HG02943 (cell line): ENCODE measurements around the gene TMEM145.
"Not testable (repeated sequence)": the region's sequence is repeated elsewhere in the genome, so short reads cannot be mapped to it uniquely, and the experiment has no call there.

Source experiments
- ATAC-seq: cut with Tn5 transposase; IDR thresholded peaks from one replicate; pipeline ENCODE4 v1.9.1; 2021; ENCODE audit warnings: mild to moderate bottlenecking, low read depth, moderate library complexity; ENCODE audit not compliant: unreplicated experiment

The TMEM145 gene

DNA sequence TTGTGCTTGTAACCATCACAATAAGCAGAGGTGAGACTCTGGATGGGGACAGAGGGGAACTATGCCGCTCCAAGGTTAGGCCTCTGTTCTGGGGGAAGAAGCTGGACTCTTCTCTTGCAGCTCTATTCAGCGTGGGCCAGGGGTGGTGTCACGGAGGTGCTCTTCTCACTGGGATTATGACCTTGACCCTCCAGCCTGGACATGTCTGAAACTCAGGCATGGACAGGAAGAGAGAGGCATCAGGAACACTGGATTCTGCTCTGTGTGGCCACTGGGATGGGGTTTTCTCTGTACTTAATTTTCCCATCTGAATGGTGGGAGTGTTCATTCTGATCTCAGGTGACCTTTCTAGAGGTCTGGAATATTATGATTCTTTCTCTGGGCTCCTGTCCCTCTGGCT, 19.9 kb downstream of the TMEM145 start:
- ATAC-seq: no peak

- no peak for ATAC-seq
These were observed 21.0 kb downstream of the TMEM145 start for GRCh38 chr19:42333975-42334696.

DNA sequence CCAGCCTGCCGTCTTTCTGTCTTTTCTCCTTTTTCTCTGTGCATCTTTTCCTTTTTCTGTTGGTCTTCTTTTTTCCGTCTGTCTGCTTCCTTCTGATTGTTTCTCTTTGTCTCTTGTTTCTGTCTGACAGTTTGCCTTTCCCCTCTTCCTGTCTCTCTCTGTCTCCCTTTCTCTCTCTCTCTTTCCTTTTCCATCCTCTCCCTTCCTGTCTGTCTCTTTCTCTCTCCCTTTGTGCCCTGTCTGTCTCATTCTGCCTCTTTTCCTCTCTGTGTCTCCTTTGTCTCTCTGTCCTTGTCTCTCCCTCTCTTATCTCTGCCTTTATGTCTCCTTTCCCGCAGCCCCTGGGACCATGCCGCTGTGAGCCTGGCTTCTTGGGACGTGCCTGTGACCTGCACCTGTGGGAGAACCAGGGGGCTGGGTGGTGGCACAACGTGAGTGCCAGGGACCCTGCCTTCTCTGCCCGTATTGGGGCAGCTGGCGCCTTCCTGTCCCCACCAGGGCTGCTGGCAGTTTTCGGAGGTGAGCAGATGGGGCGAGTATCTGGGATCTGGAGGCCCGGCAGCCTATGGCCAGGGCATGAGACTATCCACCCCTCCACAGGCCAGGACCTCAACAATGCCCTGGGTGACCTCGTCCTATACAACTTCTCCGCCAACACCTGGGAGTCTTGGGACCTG, 21.7 kb downstream of the TMEM145 start:
- no peak for ATAC-seq

DNA sequence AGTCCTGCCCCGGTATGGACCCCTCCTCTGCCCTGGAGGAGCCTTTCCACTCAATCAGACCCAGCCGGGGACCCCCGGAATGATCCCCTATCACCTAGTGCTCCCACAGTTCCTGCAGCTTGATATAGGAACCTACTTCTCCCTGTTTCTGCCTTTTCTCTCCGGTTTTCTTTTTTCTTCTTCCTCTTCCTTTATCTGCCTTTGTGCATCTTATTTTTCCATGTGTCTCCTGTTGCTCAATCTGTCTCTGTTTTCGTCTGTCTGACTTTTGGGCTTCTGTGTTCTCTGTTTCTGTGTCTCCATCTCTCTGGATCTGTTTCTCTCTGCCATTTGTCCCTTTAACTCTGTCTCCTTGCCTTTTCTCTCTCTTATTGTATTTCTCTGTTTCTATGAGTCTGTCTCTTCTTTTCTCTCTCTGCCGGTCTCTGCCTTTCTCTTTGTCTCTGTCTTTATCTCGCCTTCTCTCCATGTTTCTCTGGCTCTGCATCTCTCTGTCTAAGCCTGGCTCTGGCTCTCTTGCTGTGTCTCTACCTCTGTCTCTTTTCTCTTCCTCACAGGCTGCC, 22.3 kb downstream of the TMEM145 start:
- ATAC-seq: no peak

GRCh38 chr19:42335971-42336370, 22.9 kb downstream of the TMEM145 start:
- no peak for ATAC-seq

DNA sequence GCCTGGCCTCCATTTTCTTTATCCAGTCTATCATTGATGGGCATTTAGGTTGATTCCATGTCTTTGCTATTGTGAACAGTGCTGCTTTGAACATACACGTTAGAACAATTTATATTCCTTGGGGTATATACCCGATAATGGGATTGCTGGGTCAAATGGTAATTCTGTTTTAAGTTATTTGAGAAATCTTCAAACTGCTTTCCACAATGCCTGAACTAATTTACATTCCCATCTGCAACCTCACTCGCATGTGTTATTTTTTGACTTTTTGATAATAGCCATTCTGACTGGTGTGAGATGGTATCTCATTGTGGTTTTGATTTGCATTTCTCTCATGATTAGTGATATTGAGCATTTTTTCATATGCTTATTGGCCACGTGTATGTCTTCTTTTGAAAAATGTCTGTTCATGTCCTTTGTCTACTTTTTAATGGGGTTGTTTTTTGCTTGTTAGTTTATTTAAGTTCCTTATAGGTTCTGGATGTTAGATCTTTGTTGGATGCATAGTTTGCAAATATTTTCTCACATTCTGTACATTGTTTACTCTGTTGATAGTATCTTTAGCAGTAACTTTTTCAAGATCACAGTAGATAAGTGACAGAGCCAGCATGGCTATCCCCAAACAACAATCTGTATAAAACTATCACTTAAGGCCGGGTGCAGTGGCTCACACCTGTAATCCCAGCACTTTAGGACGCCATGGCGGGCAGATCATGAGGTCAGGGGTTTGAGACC, 26.2 kb downstream of the TMEM145 start:
- not testable (repeated sequence) for ATAC-seq

DNA sequence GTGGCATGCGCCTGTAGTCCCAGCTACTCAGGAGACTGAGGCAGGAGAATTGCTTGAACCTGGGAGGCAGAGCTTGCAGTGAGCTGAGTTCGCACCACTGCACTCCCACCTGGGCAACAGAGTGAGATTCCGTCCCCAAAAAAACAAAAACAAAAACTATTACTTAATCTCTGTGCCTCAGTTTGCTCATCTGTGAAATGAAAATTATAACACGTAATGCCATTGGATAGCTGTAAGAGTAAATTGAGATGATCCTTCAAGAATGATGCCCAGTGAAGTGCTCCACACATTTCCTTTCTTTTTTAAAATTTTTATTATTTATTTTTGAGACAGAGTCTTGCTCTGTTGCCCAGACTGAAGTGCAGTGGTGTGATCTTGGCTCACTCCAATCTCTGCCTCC, 26.8 kb downstream of the TMEM145 start:
- not testable (repeated sequence) for ATAC-seq

DNA sequence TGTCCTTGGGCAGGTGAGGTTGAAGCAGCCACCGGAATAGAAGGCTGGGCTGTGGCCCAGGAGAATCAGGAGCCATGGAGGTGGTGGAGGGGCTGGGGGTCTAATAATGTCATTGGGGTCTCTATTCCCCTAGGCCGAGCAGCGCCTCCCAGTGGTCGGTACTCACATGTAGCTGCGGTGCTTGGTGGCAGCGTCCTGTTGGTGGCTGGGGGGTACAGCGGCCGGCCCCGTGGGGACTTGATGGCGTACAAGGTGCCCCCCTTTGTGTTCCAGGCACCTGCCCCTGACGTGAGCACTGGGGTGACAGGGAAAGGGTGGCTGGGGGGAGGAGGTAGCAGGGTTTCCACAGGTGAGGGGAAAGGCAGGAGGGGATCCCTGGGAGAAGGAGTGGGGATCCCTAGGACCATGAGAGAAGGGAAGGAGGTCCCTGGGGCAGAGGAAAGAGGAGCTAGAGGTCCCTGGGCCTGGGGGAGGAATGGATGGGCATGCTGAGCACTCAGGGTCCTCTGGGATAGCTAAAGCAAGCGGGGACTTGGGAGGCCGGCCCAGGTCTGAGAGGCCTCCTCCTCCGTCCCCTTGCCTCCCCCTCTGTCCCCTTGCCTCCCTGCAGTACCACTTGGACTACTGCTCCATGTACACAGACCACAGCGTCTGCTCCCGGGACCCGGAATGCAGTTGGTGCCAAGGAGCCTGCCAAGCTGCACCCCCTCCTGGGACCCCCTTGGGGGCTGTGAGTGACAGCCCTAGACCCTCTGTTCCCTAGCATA, 30.4 kb downstream of the TMEM145 start:
- ATAC-seq: no peak

- no peak for ATAC-seq
These were observed 31.3 kb downstream of the TMEM145 start for GRCh38 chr19:42344336-42344893.

DNA sequence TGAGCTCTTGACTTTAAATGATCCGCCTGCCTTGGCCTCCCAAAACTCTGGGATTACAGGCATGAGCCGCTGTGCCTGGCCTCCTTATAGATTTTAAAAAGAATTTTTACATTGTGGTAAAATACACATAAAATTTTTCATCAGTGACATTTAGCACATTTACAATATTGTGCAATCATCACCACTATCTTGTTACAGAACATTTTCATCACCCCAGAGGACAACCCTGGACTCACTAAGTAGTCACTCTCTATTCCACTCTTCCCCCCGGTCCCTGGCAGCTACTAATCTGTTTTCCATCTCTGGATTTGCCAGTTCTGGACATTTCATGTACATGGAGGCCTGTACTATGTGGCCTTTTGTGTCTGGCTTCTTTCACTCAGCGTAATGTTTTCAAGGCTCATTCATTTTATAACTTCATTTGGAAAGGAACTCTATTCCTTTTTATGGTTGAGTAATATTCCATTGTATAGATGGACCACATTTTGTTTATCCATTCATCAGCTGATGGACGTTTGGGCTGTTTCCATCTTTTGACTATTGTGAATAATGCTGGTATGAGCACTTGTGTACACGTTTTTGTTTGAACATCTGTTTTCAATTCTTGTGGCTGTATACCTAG, 32.2 kb downstream of the TMEM145 start:
- ATAC-seq: no peak

GRCh38 chr19:42348211-42348610, 35.1 kb downstream of the TMEM145 start:
- no peak for ATAC-seq

GRCh38 chr19:42349378-42350107, 36.4 kb downstream of the TMEM145 start:
- ATAC-seq: no peak

DNA sequence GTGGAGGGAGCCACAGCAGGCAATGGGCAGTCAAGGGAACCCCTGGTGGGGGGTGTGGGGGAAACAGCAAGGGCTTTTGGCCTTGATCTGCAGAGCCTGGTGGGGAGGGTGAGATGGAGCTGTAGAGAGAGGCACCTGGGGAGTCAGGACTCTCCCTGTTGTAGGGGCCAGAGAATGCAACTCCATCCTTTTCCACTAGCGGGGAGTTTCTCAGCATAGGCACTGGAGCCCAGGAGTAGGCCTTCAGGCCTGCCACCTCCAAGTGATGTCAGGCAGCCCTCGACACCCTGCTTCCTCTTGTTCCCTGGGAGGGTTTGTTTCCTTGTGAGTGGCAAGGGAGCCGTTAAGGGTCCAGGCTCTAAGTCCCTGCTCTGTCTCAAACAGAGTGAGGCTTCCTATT, 37.3 kb downstream of the TMEM145 start:
- ATAC-seq: no peak

- ATAC-seq: no peak
These were observed 38.1 kb downstream of the TMEM145 start for GRCh38 chr19:42351079-42351735.

- ATAC-seq: no peak
These were observed 39.5 kb downstream of the TMEM145 start for GRCh38 chr19:42352301-42353259.

DNA sequence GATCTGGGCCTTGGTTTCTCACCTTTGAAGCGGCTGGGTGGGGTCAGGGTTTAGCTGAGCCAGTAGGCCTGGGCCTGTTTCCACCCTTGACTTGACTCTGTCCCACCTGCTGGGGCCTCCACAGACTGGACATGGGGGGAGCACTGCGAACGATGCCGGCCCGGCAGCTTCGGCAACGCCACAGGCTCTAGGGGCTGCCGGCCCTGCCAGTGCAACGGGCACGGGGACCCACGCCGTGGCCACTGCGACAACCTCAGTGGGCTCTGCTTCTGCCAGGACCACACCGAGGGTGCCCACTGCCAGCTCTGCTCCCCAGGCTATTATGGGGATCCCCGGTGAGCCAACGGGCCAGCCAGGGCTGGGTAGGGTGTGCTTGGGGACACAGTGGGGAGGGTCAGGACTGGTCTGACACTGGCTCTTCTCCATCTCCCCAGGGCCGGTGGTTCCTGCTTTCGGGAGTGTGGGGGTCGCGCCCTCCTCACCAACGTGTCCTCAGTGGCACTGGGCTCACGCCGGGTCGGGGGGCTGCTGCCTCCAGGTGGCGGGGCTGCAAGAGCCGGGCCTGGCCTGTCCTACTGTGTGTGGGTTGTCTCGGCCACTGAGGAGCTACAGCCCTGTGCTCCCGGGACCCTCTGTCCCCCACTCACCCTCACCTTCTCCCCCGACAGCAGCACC, 40.4 kb downstream of the TMEM145 start:
- no peak for ATAC-seq

DNA sequence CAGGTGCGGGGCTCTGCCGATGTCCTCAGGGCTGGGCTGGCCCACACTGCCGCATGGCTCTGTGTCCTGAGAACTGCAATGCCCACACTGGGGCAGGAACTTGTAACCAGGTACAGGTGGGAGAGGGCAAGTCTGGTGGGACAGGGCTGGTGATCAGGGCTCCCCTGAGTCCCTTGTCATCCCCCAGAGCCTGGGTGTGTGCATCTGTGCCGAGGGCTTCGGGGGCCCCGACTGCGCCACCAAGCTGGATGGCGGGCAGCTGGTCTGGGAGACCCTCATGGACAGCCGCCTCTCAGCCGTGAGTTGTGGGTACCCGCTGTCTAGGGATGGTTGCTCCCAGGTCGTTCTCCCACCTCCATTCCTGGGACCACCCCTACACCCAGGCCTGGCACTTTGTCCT, 42.8 kb downstream of the TMEM145 start:
- no peak for ATAC-seq
